ENCODE measurements around the gene USP32.
"Not testable (repeated sequence)": the region's sequence is repeated elsewhere in the genome, so short reads cannot be mapped to it uniquely, and the experiment has no call there.

Gene USP32

DNA sequence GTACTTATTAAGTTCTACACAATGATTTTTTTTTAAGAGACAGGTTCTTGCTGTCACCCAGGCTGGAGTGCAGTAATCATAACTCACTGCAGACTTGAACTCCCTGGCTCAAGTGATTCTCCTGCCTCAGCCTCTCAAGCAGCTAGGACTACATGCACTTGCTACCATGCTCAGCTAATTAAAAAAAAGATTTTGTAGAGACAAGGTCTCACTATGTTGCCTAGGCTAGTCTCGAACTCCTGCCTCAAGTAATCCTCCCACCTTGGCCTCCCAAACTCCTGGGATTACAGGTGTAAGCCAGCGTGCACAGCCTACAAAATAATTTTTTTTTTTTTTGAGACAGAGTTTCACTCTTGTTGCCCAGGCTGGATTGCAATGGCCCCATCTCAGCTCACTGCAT is 22.2 kb downstream of the USP32 start:
- no peak for DNase-seq

DNA sequence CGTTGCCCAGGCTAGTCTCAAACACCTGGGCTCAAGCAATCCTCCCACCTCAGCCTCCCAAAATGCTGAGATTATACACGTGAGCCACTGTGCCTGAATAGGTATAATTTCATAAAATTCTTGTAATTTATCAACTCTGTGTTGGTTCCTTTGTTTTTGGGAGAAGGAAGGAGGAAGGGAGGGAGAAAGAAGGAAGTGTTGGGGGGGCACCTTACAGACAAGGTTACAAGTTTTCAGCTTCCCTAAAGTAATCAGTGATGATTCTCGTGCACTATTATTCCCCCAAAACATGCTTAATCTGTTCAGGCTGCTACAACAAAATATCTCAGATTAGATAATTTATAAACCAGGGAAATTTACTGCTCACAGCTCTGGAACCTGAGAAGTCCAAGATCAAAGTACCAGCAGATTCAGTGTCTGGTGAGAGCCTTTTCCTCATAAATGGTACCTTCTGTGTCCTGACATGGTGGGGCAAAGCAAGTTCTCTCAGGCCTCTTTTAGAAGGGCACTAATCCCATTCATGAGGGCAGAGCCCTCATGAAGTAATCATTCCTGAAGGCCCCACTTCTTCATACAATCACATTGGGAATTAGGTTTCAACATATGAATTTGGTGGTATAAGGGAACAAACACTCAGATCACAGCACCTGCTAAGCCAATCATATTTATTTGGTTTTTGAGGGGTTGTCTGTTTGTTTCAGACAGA is 28.1 kb downstream of the USP32 start:
- no peak for DNase-seq

DNA sequence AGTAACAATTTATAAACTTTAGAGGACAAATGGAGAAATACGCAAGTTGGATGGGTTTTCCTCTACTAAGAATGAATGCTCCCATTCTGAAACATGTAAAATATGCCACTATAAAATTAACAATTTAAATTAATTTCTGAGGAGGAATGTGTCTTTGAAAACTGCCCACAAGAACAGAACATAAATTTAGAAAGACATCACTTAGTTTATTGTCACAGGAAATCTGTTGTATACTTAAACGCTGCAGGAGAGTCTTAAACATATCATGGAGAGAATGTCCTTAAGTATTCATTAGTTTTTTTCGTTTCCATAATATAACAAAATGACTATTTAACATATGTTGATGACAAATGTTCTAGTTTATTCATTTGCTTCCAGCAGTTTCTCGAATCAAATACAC is 29.6 kb downstream of the USP32 start:
- no peak for DNase-seq

DNA sequence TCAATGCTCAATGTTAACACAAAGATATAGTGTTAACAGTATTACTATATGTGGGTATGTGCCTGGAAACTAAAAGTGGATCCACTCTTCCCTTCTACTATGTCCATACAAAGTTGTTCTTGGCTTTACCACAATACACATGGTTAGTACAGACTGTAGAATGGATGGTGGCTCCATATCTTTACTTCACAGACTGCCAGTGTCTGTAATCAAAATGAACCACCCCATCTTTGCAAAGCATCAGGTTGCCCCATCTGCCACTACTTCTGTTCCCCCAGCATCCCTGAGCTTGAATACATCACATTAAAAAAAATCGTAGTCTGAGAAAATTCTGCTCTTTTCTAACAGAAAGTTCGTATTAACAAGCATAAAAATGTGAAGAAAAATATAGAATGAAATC is 30.0 kb downstream of the USP32 start:
- DNase-seq = no peak

DNA sequence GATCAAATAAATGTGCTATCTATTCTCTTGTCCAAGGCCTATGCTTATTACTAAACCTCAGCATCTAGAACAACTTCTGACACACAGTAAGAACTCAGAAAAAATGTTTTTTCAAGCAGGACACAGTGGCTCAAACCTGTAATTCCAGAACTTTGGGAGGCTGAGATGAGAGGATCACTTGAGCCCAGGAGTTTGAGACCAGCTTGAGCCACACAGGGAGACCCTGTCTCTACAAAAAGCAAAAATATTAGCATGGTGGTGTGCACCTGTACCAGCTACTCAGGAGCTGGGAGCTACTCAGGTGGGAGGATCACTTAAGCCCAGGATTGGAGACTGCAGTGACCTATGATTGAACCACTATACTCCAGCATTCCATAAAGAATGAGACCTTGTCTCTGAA is 32.5 kb downstream of the USP32 start:
- no peak for DNase-seq

DNA sequence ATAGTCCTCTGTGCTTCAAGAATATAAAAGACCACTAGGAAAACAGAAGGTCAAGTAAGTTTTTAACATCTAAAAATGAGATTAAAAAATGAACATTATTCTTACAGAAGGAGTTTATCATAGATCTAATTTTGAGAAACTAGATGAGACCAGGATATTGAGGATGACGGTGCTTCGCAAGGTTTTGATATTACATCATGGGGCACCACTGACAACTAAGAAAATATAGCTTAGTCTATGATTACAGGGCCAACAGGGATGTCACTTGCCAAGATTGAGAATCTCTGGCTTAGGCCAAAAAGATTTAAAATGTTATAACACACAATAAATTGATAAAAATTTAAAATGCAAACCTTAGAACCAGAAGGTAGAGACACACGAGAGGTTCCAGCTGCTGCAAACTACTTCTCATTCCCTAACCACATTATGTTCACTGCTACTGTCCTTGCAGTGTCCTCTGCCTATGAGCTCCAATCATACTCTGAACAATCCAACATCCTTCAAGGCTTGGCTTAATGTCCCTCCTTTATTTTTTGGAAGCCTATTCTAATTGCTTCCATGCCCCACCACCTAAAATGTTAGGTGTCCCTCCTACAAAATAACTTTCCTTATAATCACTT is 33.2 kb downstream of the USP32 start:
- no peak for DNase-seq

DNA sequence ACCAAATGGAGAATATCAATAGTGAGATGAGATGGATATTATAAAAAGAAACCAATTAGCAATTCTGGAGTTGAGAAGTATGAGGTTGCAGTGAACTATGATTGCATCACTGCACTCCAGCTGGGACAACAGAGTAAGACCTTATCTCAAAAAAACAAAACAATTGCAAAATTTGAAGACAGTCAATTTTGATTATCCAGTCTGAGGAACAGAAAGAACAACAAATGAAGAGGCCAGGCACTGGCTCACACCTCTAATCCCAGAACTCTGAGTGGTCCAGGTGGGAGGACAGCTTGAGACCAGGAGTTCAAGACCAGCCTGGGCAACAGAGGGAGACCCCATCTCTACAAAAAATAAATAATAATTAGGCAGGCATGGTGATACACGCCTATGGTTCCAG is 35.0 kb downstream of the USP32 start:
- DNase-seq = no peak

DNA sequence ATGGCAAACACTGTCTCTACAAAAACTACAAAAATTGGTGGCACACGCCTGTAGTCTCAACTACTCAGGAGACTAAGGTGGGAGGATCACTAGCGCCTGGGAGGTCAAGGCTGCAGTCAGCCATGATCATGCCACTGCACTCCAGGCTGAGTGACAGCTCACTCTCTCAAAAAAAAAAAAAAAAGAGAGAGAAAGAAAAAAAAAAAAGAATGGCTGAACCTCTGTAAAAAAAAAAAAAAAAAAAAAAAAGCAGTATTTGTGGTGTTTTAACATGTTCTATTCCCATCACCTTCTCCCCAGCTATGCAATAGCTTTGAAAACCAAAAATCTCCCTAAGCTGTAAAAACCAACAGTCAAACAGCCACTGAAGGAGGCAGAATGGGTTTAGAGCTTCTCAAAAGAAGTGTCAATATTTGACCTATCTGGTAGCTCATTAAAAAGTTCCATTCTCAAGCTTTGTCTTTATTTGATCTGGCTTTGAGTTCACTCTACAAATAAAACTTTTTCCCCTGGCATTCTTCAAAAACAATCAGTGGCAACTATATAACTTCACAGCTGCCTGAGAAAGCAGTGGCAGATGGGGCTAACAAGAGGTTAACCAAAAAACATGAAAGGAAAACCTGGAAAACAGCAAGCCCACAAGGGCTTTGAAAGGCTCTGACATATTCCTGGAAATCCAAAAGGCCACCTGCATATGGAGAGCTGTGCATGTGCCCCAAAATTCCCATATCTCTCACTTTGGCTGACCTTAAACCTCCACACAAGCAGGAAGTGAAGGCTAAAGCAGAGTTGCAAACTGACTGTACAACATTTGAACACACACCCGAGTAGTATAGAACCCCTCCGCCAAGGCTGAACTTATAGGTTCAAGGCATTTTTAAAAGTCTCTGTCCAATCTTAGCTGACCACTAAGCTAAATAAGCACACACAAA is 36.0 kb downstream of the USP32 start:
- no peak for DNase-seq

DNA sequence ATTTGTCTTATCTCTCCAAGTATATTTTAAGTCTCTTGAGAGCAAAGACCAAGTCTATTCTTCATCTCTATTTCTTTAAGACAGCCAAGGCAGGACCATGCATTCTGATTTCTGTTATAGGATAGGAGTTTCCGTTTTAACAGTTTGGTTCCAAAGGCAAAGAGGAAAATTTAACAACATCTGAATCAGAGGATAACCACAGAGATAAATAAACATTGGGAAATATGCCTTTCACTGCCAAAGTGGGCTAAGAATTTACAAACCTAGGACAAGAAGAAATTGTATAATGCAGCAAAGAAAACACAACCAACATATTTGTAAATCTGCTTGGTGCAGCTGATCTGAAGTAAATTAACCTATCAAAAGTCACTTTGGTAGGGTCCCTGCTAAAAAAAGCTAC is 37.7 kb downstream of the USP32 start:
- DNase-seq = no peak

DNA sequence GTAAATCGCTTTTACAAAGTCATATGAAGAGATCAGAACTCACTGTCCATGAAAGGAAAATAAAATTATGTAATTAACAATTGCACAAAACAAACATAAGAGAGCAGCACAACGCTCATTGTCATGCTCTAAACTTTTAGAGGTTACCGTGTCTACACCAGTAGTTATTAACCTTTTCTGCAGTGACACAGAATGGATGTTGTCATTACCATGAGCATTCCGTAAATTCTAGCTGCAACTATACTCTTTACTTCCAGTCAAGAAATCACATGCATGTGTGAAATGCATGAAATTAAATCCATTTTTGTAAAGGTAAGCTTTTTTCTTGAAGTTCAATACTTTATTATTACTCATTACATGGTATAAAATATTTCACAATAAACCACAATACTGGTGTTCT is 38.2 kb downstream of the USP32 start:
- DNase-seq = no peak

DNA sequence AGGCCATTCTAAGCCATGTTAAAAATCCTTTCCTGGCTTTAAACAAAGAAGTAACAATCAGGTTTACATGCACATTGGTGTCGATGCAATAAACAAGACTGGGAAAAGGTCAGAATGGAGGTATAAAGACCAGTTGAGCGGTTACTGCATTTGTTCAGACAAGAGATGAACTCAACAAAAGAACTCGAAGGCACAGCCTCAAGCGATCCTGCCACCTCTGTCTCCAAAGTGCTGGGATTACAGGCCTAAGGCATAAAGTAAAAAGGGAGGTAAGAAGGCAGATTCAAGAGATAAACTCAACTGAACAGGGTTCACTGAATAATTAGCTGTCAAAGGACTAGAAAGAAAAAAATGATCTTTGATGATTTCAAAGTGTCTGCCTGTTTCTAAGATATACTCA is 39.4 kb downstream of the USP32 start:
- no peak for DNase-seq

DNA sequence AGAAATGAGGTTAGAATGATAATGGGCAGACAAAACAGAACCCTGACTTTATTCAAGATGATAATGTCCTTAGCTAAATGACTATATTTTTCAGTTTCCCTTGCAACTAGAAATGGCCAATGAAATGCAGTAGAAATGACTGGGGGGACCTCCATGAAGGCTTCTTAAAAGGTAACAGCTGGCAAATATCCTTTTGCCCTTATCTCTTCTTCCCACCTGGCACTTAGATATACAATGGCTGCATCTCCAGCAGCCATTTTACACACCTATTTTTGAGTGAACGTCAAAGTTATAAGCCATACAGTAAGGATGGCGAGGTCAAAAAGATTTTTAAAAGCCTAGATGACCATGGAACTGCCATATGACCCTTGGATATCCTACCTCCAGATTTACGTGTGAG is 39.9 kb downstream of the USP32 start:
- no peak for DNase-seq

DNA sequence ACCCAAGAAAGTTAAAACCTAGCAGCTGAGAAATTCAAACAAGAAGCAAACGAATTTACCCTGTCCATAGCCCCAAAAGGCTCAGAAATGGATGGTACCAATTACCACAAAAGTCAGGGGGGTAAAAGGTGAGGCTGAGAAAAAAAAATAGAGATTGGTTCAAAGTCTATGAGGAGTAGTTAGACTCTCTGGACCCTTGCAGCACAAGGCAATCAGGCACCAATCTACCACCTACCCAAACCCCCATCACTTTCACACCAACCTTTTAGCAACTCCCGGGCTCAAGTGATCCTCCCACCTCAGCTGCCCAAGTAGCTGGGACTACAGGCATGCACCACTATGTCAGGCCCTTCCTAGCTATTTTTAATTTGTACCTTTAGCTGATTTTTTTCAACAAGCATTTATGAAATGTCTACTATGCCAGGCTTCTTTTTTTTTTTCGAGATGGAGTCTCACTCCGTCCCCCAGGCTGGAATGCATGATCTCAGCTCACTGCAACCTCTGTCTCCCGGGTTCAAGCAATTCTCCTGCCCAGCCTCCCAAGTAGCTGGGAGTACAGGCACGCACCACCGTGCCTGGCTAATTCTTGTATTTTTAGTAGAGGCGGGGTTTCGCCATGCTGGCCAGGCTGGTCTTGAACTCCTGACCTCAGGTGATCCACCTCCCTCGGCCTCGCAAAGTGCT is 40.8 kb downstream of the USP32 start:
- no peak for DNase-seq

DNA sequence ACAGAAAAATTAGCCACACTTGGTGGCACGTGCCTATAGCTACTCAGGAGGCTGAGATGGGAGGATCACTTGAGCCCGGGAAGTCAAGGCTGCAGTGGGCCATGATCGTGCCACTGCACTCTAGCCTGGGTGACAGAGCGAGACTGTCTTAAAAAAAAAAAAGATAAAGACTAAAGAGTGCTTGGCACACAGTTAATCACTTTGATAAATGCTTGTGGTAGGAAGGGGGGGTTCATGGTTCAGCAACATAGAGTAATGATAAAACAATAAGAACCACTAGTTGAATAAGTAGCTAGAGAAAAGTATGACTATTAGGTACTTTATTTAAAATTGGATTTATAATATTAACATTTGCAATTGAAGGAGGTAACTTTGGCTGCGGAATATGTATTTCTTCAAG is 43.3 kb downstream of the USP32 start:
- no peak for DNase-seq

DNA sequence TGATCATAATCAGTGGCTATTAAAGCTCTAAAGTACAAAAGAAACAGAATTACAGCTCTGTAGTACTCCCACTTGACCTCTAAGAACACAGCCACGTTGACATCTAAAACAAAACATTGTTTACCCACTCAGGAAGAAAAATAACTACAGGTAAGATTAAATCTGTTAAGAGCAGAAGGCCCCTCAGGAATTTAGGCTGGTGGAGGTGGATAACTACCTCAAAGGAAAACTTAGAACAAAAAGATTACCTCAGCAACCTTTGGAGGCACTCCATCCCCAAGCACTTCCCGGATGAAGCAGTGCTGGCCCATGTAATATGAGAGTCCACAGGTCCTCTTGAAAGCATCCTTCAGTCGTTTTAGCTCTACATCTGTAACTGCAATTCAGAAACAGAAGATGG is 46.7 kb downstream of the USP32 start:
- DNase-seq = no peak

DNA sequence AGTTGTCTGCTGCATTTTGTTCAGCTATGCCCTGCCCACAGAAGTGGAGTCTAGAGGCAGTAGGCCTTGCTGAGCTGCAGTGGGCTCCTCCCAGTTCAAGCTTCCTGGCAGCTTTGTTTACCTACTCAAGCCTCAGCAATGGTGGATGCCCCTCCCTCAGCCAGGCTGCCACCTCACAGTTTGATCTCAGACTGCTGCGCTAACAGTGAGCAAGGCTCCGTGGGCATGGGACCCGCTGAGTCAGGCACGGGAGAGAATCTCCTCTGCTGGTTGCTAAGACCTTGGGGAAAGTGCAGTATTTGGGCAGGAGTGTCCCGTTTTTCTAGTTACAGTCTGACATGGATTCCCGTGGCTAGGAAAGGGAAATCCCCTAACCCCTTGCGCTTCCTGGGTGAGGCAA is 49.4 kb downstream of the USP32 start:
- not testable (repeated sequence) for DNase-seq

DNA sequence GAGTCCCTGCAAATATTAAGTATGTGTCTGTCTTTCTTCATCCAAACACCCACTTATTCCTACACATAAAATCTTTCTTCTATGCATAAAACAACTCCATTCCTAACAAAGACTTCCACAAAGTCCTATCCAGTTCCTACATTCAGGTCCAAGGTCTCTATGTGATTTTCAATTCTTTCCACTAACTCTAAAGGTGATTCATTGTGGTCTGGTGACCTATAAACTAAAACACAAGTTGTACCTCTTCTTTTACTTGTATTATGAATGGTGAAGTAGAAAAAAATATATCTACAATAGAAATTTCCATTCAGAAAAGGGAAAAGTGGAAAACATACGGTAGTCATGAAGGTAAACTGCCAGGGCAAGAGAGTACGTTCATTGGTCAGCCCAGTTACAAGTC is 56.6 kb downstream of the USP32 start:
- DNase-seq = no peak

DNA sequence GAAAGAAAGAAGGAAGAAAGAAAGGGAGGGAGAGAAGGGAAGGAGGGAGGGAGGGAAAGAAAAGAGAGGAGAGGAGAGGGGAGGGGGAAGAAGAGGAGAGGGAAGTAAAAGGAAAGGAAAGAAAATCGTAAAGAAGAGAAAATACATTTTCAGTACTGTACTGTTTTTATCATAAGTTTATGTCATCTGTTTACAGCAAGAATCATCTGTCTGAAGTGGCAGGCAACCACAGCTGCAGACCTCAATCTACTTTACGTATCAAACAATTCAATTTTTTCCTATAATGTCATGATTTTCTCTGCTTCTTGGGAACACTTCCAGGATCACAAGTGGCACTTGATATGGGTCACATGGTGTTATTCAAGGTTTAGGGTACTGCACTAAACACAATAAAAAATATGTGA is 58.3 kb downstream of the USP32 start:
- no peak for DNase-seq

DNA sequence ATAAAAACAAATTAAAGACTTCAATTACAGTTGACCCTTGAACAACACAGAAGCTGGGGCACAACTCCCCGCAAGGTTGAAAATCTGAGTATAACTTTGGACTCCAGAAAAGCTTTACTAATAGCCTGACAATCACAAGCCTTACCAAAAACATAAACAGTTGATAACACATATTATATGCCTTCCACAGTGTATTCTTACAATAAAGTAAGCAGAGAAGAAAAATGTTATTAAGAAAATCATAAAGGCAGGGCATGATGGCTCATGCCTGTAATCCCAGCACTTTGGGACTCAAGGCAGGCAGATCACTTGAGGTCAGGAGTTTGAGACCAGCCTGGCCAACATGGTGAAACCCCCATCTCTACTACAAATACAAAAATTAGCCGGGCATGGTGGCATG is 58.9 kb downstream of the USP32 start:
- DNase-seq = not testable (repeated sequence)

DNA sequence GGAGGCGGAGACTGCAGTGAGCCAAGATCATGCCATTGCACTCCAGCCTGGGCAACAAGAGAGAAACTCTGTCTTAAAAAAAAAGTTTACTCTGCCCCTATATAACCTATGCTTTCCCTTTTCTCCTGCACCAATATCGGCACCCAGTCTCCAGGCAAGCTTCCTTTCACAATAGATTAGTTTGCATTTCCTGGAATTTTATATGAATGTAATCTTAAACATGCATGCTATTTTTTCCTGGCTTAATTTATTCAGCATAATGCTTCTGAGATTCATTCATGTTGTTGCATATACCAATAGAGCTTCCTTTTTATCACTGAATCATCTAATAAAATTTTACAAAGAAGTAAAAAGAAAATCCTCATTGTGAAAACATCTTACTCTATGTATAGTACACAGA is 59.4 kb downstream of the USP32 start:
- no peak for DNase-seq

DNA sequence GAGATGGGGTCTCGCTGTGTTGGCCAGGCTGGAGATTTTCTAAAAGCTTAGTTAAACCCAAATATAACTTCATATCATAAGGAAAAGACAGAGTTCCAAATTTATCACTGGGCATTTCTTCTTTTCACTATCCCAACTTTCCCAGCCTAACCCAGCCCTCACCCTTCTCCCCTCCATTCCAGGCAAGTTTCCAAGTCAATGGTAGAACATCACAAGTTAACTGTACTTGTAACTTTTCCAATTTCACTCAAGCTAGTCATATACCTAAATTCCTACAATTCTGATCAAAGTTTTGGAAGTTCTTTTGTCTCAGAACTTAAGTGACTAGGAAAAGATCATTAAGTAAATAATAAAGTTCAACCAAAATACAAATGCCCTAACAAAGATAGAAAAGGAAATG is 61.2 kb downstream of the USP32 start:
- DNase-seq = no peak

DNA sequence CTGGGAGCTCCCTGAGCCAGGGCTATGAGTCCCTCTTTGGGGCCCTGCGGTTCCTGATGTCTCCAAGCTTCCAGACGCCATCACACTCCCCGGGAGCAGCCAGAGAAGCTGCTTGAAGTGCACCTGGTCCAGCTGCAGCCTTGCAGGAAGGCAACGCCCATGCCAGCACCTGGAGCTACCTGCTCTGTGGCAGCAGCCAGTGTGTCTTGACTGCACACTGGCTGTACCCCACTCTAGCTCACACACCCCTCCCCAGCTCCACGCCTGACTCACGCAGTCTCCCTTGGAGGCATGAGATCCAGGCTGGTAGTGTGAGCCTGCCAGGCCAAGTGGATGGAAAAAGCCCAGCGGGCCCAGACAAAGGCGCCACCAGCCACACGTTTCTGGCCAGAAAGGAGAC is 63.3 kb downstream of the USP32 start:
- no peak for DNase-seq

DNA sequence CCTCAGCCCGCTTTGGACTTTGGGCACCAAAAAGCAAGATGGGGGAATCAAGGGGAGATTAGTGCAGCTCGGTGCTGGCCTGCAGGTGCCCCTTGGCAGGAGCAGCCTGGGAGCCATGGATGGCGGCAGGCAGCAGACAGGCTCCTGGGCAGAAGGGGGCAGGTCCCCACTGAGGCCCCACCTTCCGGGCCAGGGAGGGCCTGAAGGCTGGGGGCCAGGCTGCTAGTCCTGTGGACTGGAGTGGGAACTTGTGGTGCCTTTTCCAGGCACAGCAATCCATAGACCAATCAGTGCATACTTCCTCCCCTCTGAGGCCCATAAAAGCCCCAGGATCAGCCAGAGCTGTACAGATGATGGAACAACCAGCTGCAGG is 64.0 kb downstream of the USP32 start:
- no peak for DNase-seq

Data from activated CD4-positive, alpha-beta T cell treated with anti-CD3 and anti-CD28 coated beads, Interleukin-2, amount 50 U/mL, for 1 hour (primary cell).